Islet precursor cell (in vitro differentiated cells): Measurements from ENCODE around the gene CTDSP2.
"Not testable (repeated sequence)": the region's sequence is repeated elsewhere in the genome, so short reads cannot be mapped to it uniquely, and the experiment has no call there.

Experiments used
- DNase-seq: peaks from one replicate; pipeline ENCODE4 v3.0.0-alpha.2; 2018

CTDSP2 gene, protein sequence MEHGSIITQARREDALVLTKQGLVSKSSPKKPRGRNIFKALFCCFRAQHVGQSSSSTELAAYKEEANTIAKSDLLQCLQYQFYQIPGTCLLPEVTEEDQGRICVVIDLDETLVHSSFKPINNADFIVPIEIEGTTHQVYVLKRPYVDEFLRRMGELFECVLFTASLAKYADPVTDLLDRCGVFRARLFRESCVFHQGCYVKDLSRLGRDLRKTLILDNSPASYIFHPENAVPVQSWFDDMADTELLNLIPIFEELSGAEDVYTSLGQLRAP

DNA sequence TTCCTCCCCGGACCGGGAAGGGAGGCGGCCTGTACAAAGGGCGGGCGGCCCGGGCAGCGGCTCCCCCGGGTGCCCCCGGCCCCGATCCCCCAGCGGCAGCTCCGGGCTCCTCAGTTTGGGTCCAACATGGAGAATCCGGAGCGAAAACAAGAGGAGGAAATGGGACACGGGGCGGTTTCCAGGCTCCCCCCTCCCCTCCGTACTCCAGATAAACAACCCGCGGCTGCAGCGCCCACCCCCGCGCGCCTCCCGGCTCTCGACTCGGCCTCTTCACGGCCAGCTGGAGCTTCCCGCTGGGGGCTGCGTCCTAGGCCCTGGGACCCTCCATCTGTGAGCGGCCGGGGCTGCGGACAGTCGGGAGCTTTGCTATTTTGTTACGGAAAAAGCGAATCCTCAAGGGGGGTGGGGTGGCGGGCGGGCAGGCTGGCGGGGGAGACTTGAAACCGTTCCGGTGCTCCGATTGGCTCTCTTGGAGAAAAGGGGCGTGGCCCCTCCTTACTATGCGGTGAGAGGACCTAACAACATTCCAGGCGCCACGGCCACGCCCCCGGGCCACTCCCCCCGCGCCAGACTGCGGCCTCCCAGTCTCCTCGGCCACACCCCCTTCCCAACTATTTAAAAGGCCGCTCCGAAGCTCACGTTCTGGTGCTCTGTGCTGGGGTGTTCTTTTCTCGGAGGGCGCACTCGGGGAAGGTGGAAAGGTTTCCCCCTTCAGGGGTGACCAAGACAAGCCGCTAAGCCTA, at the start of gene CTDSP2:
TSS of gene CTDSP2 (minus strand) at position 153 of the 743 bp plus-strand sequence. CDS start 294 bp downstream, outside the sequence.
- peak; percentile 99 for DNase-seq

DNA sequence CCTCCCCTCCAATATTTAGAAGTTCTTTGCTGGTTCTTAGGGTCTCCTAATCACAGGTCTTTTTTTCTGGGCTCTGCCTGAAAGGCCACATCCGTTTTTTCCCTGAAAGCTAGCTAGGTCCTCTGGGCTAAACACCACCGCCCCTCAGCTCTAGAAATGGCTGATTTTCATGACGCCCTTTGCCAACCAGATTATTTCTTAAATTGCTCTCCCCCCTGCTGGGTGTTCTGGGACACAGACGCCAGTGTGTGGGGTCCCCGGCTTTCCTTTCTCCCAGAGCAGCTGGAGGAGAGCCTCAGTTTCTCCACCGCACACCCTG, 49.5 kb upstream of the CTDSP2 start:
- no peak for DNase-seq

DNA sequence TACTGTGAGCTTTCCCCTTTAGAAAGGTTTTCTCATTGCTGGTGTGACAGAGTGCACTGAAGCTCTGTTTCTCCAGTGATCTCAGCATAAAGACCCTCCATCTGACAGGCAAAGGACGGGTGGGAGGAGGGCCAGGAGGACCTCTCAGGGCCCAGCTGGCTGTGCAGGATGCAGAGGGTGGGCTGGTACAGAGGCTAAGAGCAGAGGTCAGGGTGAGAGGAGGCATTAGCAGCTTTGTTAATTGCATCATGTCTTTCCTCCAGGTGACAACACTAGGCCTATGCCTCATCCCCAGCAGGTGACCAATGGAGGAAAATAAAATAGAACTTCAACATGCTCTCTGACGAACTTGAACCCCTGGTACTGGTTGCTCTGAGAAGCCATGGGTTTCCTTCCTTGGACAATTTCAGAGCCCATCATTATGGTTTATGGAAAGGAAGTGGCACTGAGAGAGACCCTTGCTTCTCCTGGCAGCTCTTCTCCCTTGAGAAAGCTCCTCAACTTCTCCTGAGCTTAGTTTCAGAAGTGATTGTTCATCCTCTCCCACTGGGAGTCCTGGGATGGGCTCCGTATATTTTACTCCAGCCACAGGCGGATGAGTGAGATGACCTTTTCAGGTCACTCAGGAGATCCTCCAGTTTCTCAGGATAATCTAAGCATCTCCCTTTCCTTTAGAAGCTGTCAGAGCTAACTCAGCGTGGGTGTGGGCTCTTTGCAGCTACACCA, 49.0 kb upstream of the CTDSP2 start:
- DNase-seq: no peak

DNA sequence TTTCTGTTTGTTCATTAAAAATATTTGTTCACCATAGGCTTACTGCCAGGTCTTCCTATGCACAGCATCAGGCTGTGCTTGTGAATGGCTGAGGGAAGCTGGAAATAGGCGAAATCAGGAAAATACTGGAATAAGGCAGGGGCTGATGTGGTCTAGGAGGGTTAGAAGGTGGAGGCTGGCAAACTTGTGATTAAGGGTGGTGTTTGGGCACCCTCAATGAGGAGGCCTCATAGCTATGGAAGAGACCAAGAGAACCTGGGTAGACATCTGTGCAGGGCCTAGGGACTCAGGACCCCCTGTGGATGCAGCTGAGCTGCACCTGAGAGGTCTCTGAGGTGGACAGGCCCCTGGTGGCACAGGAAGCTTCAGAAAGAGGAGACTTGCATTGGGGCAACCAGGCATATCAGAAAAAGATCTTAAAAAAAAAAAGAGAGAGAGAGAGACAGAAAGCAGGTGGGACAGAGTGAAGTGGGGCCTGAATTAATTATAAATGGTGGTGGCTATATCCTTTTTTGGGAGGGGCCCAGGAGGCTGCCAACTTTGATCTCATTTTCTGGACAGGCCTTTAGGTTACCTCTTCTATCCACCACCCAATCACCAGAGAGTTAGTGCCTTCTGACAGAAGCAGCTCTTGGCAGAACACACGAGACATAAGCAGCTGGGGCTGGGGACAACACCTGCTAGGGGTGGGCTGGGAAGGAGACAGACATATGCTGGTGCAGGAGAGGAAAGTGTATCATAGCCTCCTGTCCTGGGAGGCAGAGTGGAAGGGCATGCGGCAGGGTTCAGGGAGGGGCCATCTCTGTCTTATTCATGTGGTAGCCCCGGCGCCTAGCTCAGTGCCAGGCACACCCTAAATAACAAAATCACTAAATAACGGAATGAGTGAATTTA, 48.1 kb upstream of the CTDSP2 start:
- peak; percentile 35 for DNase-seq

DNA sequence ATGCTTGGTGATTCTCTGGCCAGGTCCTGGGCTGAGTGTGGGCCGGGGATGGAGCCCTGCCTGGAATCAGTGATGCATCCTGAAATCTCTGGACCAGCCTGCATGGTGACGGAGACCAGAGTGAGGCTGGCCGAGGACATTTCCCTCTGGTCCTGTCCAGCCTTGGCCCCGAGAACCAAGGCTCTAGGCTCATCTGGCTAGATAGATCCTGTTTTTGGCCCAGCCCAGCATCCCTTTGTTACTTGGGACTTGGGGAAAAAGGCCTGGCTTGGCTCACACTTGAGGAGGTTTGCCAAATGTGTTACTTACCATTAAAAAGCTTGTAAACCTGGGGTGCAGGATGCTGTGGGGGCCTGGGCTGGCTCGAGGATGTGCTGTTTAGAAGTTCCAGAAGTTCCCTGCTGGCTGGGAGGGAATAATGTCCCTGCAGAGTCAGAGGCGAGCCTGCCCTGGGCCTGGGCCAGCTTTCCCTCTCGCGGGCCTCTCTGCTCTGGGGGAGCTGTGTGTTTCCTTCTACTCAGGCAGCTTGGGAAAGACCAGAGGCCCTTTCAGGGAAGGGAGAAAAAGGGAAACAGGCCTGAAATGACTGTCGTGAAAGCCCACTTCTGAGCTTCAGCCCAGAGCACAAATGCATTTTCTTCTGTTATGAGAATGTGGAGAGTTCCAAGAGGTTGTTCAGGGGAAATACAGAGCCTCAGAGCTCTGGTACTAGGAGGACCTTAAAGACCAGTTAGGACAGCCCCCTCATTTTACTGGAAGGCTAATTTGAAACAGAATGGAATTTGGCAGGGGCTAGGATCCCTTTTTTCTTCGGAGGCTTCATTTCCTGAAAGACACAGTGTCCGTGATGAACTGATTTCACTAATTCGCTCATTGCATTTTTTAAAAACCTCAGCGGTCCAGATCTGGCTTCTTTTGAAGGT, 47.2 kb upstream of the CTDSP2 start:
- DNase-seq: peak; percentile 77

DNA sequence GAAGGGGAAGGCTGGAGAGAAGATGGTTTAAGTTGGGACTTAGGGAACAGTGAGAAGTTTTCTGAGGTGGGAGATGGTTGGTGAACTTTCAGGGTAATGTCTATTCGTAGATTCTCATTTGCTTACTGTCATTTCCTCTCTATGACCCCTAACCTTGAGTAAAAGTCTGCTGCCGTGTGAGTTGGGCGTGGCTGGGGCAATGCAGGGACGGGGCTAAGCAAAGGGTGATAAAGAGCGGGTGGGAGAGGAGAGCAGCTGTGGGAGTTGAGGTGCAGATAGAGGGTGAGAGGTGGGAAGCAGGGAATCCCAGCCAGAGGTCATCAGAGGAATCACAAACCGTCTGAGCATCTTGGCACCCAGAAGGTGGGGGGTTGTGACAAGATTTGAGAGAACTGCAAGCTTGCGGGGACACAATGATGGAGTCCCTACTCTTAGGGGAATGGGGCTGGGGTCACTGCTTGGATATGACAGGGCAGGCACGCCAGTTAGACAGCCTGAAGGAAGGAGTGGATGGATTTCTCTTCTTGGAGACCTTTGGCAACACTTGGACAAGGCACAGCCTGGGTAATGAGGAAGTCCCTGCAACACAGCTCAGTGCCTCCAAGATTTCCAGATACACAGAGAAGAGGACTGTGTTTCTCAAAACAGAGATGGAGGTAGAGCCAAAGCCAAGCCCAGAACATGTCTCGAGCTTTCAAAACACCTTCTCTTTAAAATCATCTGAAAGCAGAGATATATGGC, 45.9 kb upstream of the CTDSP2 start:
- no peak for DNase-seq

DNA sequence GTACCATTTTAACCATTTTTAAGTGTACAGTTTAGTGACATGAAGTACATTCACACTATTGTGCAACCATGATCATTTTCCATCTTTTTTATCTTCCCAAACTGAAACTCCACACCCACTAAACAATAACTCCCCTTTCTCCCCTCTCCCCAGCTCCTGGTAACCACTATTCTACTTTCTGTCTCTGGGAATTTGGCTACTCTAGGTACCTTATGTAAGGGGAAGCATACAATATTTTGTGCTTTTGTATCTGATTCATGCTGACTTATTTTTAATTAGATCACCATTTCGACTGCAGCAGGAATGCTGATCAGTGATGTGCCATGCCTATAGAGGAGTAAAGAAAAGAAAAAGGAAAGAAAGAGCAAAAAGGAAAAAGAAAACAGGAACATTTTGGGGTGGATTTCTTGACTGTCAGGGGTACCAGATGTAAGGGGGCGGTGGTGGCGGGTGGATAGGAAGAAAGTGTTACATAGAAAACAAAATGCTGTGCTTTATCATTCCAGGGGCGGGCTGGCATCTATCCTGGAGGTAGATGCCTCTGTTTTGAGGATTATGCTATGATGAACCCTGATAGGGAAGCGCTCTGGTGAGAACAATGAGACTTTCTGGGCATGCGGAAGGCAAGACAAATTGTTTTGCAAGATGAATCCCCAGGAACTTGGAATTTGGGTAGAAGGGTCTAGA, 45.2 kb upstream of the CTDSP2 start:
- no peak for DNase-seq

DNA sequence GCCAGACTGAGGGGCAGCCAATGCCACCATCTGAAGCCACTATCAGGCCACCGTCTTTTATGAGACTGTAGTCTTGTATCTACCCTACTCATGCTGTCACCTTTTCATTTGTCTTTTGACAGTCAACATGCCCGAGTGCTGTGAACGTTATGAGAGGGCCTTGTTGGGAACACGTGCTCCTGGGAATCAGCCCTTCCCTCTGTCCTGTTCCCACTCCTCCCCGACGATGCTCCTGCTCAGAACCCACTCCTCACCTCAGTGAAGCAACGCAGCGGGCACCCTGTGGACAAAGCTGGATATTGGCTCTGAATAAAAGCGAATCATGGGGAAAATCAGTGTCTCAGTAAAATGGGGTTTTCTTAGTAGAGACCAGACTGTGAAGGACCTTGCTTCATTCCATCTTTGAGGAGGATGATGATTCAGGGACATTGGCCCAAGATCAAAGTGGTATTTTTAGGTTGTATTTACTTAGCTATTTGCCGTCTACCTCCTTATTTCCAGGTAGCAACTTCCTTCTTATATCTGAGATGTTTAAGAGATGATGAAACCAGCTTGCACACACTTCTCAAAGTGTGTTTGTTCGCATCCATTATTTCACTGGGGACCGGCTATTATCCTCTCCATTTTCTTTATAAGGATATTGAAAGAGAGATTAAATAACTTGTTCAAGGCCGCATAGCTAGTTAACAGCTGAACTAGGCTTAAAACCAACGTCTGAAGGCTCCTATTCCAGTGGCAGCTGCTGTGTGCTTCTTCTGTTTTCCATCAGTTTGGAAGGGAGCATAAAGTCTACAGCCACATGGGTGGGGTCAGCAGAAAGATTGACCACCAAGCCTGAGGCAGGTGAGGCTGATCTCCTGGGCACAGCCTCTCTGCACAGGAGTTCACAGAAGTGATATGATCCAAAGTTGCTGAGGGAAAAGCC, 43.9 kb upstream of the CTDSP2 start:
- DNase-seq: no peak

DNA sequence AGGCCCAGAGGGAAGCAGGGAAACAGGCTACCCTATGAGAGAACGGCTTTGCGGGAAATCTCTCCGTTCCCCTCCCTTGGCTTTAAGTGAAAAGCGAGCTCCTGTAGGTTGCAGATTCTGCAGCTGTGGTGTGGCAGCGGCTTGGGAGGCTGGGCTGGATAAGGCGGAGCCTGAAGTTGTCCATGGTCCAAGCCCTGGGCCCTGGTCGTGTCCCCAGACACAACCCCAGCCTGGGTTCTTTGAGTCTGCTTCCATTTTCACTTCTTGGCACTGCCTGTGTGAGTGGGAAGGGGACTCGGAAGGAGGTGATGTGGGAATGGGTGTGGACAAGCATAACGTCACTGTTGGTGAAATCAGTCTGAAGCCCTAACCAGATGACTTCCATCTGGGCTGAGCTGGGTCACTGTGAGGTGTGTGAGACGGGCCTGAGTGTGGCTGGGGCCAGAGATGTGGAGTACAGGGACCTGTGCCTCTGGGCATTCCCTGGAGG, 43.0 kb upstream of the CTDSP2 start:
- no peak for DNase-seq

DNA sequence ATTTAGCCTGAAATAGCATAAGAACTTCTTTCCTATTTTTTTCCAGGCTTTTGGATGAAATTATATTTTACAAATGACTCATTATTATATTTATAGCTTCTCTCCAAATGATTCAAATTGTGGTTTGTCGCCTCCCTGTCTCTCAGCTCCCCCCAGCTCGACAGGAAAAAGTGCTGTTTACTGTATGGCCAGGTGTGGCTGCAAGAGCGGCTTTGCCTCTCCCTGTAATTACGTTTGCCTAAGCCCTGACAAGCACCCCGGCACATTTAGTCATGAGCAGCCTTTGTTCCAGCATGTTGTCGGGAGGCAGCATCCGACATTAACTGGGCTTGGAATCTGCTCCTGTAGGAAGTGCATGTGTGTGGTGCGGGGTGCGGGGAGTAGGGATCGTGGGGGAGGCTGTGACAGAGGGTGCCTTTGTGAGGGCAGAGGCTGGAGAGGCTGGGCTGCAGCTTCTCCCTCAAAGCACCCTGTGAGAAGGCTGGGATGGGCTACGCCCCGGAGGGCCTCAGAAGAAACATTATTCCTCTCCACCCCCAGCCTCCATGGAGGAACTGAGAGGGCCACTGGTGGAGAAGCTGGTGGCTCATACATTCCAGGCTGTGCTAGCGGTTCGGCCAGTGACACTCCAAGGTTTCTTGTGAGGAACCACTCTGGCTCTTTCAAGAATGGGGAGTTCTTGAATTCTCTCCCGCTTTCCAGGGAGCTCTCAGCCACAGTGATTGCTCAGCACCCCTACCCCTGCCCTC, 42.1 kb upstream of the CTDSP2 start:
- peak; percentile 80 for DNase-seq

DNA sequence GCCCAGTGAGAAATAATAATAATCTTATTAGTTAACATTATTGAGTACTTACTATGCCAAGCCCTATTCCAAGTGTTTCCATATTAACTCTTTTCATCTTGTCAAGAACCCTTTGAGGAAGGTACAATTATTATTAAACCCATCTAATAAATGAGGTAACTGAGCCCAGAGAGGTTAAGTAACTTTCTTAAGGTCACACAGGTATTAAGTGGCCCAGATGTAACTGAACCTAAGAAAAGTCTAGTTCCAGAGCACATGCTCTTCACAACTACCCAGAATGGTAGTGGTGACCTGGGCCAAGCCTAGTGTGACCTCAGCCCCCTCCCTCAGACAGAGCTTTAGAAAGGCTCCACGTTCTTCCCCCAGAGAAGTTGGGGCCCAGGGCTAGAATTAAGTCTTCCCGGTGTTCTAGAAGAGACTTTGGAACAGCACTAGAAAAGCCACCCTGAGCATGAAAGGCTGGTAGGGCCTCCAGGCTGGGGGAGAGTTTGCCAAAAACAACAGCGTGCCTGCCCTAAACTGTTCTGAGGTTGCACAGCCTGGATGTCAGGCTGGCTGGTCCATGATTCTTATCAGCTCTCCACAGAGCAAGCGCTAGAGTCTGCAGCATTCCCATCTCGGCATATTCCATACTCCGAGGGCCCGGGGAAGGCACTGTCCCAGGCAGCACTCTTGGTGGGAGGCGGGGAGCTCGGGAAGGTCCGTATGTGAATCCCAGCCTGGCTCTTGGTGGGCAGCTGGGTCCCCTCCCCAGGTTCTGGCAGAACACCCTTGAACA, 41.3 kb upstream of the CTDSP2 start:
- DNase-seq: peak; percentile 78

DNA sequence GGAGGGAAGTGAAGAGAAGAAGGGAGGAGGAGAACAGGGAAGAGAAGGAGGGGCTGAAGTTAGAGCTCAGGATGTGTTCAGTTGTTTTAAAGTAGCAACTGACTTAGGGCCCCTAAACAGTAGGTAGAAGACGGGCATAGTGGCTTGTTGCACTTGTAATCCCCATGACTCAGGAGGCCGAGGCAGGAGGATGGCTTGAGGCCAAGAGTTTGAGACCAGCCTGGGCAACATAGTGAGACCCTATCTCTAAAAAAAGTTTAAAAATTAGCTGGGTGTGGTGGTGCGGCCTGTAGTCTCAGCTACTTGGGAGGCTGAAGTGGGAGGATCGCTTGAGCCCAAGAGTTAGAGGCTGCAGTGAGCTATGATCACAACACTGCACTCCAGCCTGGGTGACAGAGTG, 40.4 kb upstream of the CTDSP2 start:
- not testable (repeated sequence) for DNase-seq

DNA sequence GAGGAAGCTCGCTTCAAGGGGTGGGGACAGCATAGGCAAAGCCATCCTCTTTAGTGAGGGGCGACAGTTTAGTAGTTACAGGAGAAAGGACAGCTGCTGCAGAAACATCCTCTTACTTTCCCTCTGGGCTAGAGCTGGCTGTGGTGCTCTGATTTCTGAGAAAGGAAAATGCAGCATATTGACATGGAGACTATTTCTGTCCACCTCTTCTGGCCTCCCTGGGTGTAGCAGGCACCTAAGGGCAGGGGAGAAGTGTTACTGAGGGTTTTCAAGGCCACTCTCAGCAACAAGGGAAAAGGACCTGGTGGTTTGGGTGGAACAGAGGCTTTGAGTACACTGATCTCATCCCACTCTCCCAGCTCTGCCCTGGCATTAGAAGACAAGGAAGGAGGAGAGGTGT, 40.0 kb upstream of the CTDSP2 start:
- no peak for DNase-seq

DNA sequence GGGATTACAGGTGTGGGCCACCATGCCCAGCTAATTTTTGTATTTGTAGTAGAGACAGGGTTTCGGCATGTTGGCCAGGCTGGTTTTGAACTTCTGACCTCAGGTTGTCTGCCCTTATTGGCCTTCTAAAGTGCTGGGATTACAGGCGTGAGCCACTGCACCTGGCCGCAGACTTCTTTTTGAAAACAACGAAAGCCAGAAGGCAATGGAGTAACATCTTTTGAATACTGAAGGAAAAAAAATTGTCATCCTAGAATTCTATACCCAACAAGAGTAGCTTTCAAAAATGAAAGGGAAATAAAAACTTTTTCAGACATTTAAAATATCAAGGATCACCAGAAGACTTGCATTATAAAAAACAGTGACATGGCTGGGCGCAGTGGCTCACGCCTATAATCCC, 38.7 kb upstream of the CTDSP2 start:
- no peak for DNase-seq

DNA sequence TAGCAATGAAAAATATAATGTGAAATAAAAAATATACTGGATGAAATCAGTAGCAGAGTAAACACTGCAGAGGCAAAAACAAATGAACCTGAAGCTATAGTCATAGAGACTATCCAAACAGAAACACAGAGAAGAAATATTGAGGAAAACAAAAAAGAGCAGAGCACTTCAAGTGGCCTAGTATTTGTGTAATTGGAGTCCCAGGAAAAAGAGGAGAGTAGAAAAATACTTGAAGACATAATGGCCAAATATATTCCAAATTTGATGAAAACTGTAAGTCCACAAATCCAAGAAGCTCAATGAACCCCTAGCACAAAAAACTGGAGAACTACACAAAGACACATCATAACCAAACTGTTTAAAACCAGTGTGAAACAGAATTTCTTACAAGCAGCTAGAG, 37.2 kb upstream of the CTDSP2 start:
- no peak for DNase-seq

DNA sequence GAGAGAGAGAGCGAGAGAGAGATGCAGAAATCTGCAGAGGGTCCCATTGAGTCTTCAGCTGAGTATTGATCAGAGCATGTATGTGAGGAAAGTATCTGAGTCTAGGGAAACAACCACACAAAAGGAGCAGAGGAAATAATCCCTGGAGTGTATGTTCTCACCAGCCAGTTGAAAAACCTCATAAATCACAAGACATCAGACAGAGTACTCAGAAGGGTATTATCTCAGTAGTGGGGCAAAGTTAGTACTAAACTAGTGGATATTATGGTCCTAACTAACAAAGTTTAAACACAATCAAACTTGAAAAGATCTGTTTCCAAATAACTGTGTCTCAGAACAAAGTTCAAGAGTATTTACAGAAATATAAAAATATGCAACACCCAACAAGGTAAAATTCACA, 36.5 kb upstream of the CTDSP2 start:
- no peak for DNase-seq

DNA sequence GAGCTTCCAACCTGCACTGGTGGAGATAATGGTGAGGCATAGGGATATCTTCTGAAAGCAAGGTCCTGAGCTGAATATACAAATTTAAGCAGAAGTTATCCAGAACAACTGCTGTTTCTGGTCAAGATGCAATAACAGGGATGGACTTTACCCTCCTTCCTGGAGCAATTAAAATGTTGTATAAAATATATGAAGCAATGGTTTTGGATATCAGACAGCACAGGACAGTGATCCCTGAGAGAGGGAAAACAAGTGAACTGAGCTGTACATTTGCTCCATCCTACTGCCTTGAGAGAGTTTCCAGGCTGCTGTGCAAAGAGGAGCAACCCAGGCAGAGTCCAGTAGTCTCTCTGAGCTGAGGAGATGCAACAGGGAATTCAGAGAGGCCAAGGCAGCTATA, 36.0 kb upstream of the CTDSP2 start:
- no peak for DNase-seq

DNA sequence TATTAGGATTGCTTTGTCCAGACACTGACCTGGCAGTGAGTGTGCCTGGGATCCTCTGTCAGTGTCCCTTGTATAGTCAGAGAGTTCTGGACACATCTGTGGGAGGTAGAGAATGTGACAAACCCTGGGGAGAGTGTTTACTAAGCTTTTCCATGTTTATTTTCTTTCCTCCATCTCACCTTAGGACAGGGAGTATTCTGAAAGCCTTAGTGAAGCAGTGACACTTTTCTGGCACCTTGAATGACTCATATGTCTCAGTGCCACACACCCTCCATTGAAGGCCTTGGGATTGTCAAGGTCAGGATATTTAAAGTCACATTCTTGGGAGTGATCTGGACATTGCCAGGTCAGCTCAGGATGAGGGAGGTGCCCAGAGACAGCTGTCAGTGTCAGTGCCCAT, 34.9 kb upstream of the CTDSP2 start:
- DNase-seq: no peak
